ENCODE data around the gene UNC5A.

UNC5A gene

GRCh38 chr5:176912115-176912514 lies 101.8 kb downstream of the UNC5A start:
- TF ChIP-seq EZH2 (IDR thresholded peaks at IDR 0.05; ENCODE audit: borderline replicate concordance, low read depth, low read length, severe bottlenecking): no peak
- TF ChIP-seq CTCF (IDR thresholded peaks at IDR 0.05; ENCODE audit: borderline replicate concordance, extremely low read depth, low read length, poor library complexity, severe bottlenecking): no peak
- peaks cover 14% of the 10 kb centered on the region for H4K20me1 ChIP-seq (ENCODE audit: insufficient read depth, low read length)

GRCh38 chr5:176915906-176916305 lies 105.5 kb downstream of the UNC5A start:
- DNase-seq (no peak), ATAC-seq (ENCODE audit: insufficient read depth, low read depth) (no peak)
- TF ChIP-seq EZH2 (IDR thresholded peaks at IDR 0.05; ENCODE audit: borderline replicate concordance, low read depth, low read length, severe bottlenecking) (no peak), CTCF (IDR thresholded peaks at IDR 0.05; ENCODE audit: borderline replicate concordance, extremely low read depth, low read length, poor library complexity, severe bottlenecking) (no peak)
- H2AFZ ChIP-seq (ENCODE audit: low read depth, low read length): no peak overlapping the region
- H3K9me3 ChIP-seq (ENCODE audit: insufficient read depth, low read length, severe bottlenecking): no peaks in the 10 kb centered on the region
- no peak overlapping the region for H3K4me3 ChIP-seq (ENCODE audit: low read depth in 1 of 2, low read length in 2 of 2)
- no peak overlapping the region for H3K9ac ChIP-seq (ENCODE audit: low read depth, low read length)
- no peaks in the 10 kb centered on the region for H3K79me2 ChIP-seq (ENCODE audit: insufficient read depth, low read length)
- no peak overlapping the region for H3K27ac ChIP-seq (ENCODE audit: low read length)
- no peaks in the 10 kb centered on the region for H3K4me1 ChIP-seq (ENCODE audit: insufficient read depth, low read length)
- H3K4me2 ChIP-seq (ENCODE audit: insufficient read depth, low read length): no peak overlapping the region
- H3K36me3 ChIP-seq (ENCODE audit: insufficient read depth, low read length): peaks cover 58% of the 10 kb centered on the region
- no peaks in the 10 kb centered on the region for H3K27me3 ChIP-seq (ENCODE audit: insufficient read depth, low read length, poor library complexity)
- H4K20me1 ChIP-seq (ENCODE audit: insufficient read depth, low read length): peaks cover 14% of the 10 kb centered on the region

More at GRCh38 chr5:176912115-176912514, 101.8 kb downstream of the UNC5A start:
- DNase-seq: no peak
- Histone ChIP-seq H3K4me3 (ENCODE audit: low read depth in 1 of 2, low read length in 2 of 2) (no peak overlapping the region), H3K9ac (ENCODE audit: low read depth, low read length) (no peak overlapping the region), H2AFZ (ENCODE audit: low read depth, low read length) (no peak overlapping the region), H3K4me2 (ENCODE audit: insufficient read depth, low read length) (no peak overlapping the region), H3K36me3 (ENCODE audit: insufficient read depth, low read length) (peaks cover 68% of the 10 kb centered on the region), H3K4me1 (ENCODE audit: insufficient read depth, low read length) (no peaks in the 10 kb centered on the region), H3K79me2 (ENCODE audit: insufficient read depth, low read length) (no peaks in the 10 kb centered on the region), H3K9me3 (ENCODE audit: insufficient read depth, low read length, severe bottlenecking) (no peaks in the 10 kb centered on the region), H3K27ac (ENCODE audit: low read length) (no peak overlapping the region), H3K27me3 (ENCODE audit: insufficient read depth, low read length, poor library complexity) (no peaks in the 10 kb centered on the region)
- ATAC-seq (ENCODE audit: insufficient read depth, low read depth): no peak

- H3K79me2 ChIP-seq (ENCODE audit: insufficient read depth, low read length): no peaks in the 10 kb centered on the region
- TF ChIP-seq CTCF (IDR thresholded peaks at IDR 0.05; ENCODE audit: borderline replicate concordance, extremely low read depth, low read length, poor library complexity, severe bottlenecking) (no peak), EZH2 (IDR thresholded peaks at IDR 0.05; ENCODE audit: borderline replicate concordance, low read depth, low read length, severe bottlenecking) (no peak)
- peaks cover 60% of the 10 kb centered on the region for H3K36me3 ChIP-seq (ENCODE audit: insufficient read depth, low read length)
- no peak overlapping the region for H3K9ac ChIP-seq (ENCODE audit: low read depth, low read length)
- no peak overlapping the region for H2AFZ ChIP-seq (ENCODE audit: low read depth, low read length)
- ATAC-seq (ENCODE audit: insufficient read depth, low read depth): no peak
- no peak overlapping the region for H3K4me3 ChIP-seq (ENCODE audit: low read depth in 1 of 2, low read length in 2 of 2)
- no peak overlapping the region for H3K4me2 ChIP-seq (ENCODE audit: insufficient read depth, low read length)
- DNase-seq: no peak
- no peak overlapping the region for H3K27ac ChIP-seq (ENCODE audit: low read length)
- no peaks in the 10 kb centered on the region for H3K9me3 ChIP-seq (ENCODE audit: insufficient read depth, low read length, severe bottlenecking)
- H3K4me1 ChIP-seq (ENCODE audit: insufficient read depth, low read length): no peaks in the 10 kb centered on the region
- no peaks in the 10 kb centered on the region for H3K27me3 ChIP-seq (ENCODE audit: insufficient read depth, low read length, poor library complexity)
- H4K20me1 ChIP-seq (ENCODE audit: insufficient read depth, low read length): peaks cover 14% of the 10 kb centered on the region
Measured at GRCh38 chr5:176916337-176916736, 106.0 kb downstream of the UNC5A start.

- H3K4me3 ChIP-seq (ENCODE audit: low read depth in 1 of 2, low read length in 2 of 2): no peak overlapping the region
- no peaks in the 10 kb centered on the region for H3K79me2 ChIP-seq (ENCODE audit: insufficient read depth, low read length)
- H2AFZ ChIP-seq (ENCODE audit: low read depth, low read length): no peak overlapping the region
- ATAC-seq (ENCODE audit: insufficient read depth, low read depth) (no peak), DNase-seq (no peak)
- no peaks in the 10 kb centered on the region for H3K9me3 ChIP-seq (ENCODE audit: insufficient read depth, low read length, severe bottlenecking)
- TF ChIP-seq EZH2 (IDR thresholded peaks at IDR 0.05; ENCODE audit: borderline replicate concordance, low read depth, low read length, severe bottlenecking): no peak
- TF ChIP-seq CTCF (IDR thresholded peaks at IDR 0.05; ENCODE audit: borderline replicate concordance, extremely low read depth, low read length, poor library complexity, severe bottlenecking): no peak
- H3K36me3 ChIP-seq (ENCODE audit: insufficient read depth, low read length): peaks cover 71% of the 10 kb centered on the region; the same call in 1 of the 2 replicates
- no peak overlapping the region for H3K9ac ChIP-seq (ENCODE audit: low read depth, low read length)
- peaks cover 16% of the 10 kb centered on the region for H4K20me1 ChIP-seq (ENCODE audit: insufficient read depth, low read length)
- H3K27ac ChIP-seq (ENCODE audit: low read length): no peak overlapping the region
- no peak overlapping the region for H3K4me2 ChIP-seq (ENCODE audit: insufficient read depth, low read length)
- H3K27me3 ChIP-seq (ENCODE audit: insufficient read depth, low read length, poor library complexity): no peaks in the 10 kb centered on the region
- H3K4me1 ChIP-seq (ENCODE audit: insufficient read depth, low read length): no peaks in the 10 kb centered on the region
Measured at GRCh38 chr5:176918613-176919012, 108.3 kb downstream of the UNC5A start.
